GM19043 (cell line): Measurements from ENCODE around the gene RPE.

ENCODE experiments used
- ATAC-seq: cut with Tn5 transposase; IDR thresholded peaks from one replicate; pipeline ENCODE4 v1.9.1; 2021; ENCODE audit warnings: low read depth; ENCODE audit not compliant: unreplicated experiment

RPE gene

GRCh38 chr2:210002158-210003157 is at the start of gene RPE:
TSS of gene RPE (plus strand) at chr2:210002638. CDS start at chr2:210002662, 24 bp downstream.
- ATAC-seq: peak; percentile 99

GRCh38 chr2:209956271-209956670 is 46.2 kb upstream of the RPE start:
- no peak for ATAC-seq

GRCh38 chr2:209958016-209958415 is 44.4 kb upstream of the RPE start:
- no peak for ATAC-seq

GRCh38 chr2:209960045-209960444 is 42.4 kb upstream of the RPE start:
- no peak for ATAC-seq

GRCh38 chr2:209960676-209961630 is 41.5 kb upstream of the RPE start:
- ATAC-seq: peak; percentile 96

- ATAC-seq: no peak
Observed at GRCh38 chr2:209965723-209966122, 36.7 kb upstream of the RPE start.

GRCh38 chr2:209969692-209970091 is 32.7 kb upstream of the RPE start:
- no peak for ATAC-seq

GRCh38 chr2:209970271-209970670 is 32.2 kb upstream of the RPE start:
- ATAC-seq: no peak

GRCh38 chr2:209970711-209971110 is 31.7 kb upstream of the RPE start:
- no peak for ATAC-seq

- ATAC-seq: no peak
Observed at GRCh38 chr2:209973328-209973727, 29.1 kb upstream of the RPE start.

GRCh38 chr2:209974576-209974975 is 27.9 kb upstream of the RPE start:
- ATAC-seq: no peak

GRCh38 chr2:209976698-209977385 is 25.6 kb upstream of the RPE start:
- ATAC-seq: peak; percentile 84

- peak; percentile 47 for ATAC-seq
Observed at GRCh38 chr2:209977386-209978239, 24.8 kb upstream of the RPE start.

GRCh38 chr2:209984291-209984690 is 18.1 kb upstream of the RPE start:
- ATAC-seq: no peak

GRCh38 chr2:209985874-209986273 is 16.6 kb upstream of the RPE start:
- ATAC-seq: no peak

GRCh38 chr2:209986415-209986814 is 16.0 kb upstream of the RPE start:
- ATAC-seq: no peak

- ATAC-seq: peak; percentile 49
Observed at GRCh38 chr2:209988010-209988409, 14.4 kb upstream of the RPE start.

- ATAC-seq: no peak
Observed at GRCh38 chr2:209990838-209991237, 11.6 kb upstream of the RPE start.

- no peak for ATAC-seq
Observed at GRCh38 chr2:209993968-209994367, 8.5 kb upstream of the RPE start.

GRCh38 chr2:209998596-209998995 is 3.8 kb upstream of the RPE start:
- no peak for ATAC-seq
